HUES6 (cell line): Measurements from ENCODE around the gene DHX9.

Experiments used
- H3K27ac ChIP-seq: 2 replicates; pipeline ENCODE4 v1.7.0; 2013; ENCODE audit warnings: low read depth, mild to moderate bottlenecking, low read length, inconsistent platforms
- H3K27me3 ChIP-seq: 2 replicates; pipeline ENCODE4 v1.6.1; 2013; ENCODE audit warnings: low read length; ENCODE audit not compliant: control insufficient read depth, insufficient read depth
- H3K36me3 ChIP-seq: 2 replicates; pipeline ENCODE4 v1.6.1; 2013; ENCODE audit warnings: low read length; ENCODE audit not compliant: control insufficient read depth, insufficient read depth
- H3K4me1 ChIP-seq: 2 replicates; pipeline ENCODE4 v1.6.1; 2013; ENCODE audit warnings: low read length; ENCODE audit not compliant: control insufficient read depth, insufficient read depth
- H3K4me3 ChIP-seq: 2 replicates; pipeline ENCODE4 v1.5.1; 2013; ENCODE audit warnings: low read depth, low read length
- H3K9ac ChIP-seq: one replicate; pipeline ENCODE4 v1.6.1; 2013; ENCODE audit warnings: mild to moderate bottlenecking, low read length
- H3K9me3 ChIP-seq: 2 replicates; pipeline ENCODE4 v1.6.1; 2013; ENCODE audit warnings: low read depth, low read length; ENCODE audit not compliant: control insufficient read depth, insufficient read depth

The DHX9 gene

GRCh38 chr1:182842265-182842664 is 3.1 kb downstream of the DHX9 start:
- no peaks in the 10 kb centered on the region for H3K9me3 ChIP-seq
- H3K36me3 ChIP-seq: peaks cover 63% of the 10 kb centered on the region
- H3K27ac ChIP-seq: no peak overlapping the region
- H3K9ac ChIP-seq: no peak overlapping the region
- no peaks in the 10 kb centered on the region for H3K27me3 ChIP-seq
- H3K4me1 ChIP-seq: peaks cover 2% of the 10 kb centered on the region; the same call in 1 of the 2 replicates
- peak overlapping the region; percentile 90; the same call in 1 of the 2 replicates for H3K4me3 ChIP-seq

DNA sequence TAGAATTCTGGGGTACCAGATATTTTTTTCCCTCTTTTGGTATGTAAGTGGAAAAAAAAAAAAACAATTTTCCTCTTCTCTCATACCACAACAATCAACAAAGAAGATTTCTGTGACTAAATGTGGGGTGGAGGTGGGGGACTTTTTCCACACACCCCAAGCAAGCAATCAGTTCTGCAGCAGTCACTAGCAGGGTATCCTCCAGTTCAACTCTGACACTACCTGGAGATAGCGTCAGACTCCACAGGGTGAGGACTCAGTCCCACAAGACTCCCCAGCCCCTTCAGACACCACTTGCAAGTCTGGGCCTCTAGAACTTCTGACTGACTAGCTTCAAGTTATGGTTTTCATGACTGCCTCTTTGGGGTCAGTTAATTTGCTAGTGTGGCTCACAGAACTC is 6.2 kb downstream of the DHX9 start:
- H3K36me3 ChIP-seq: peaks cover 94% of the 10 kb centered on the region

DNA sequence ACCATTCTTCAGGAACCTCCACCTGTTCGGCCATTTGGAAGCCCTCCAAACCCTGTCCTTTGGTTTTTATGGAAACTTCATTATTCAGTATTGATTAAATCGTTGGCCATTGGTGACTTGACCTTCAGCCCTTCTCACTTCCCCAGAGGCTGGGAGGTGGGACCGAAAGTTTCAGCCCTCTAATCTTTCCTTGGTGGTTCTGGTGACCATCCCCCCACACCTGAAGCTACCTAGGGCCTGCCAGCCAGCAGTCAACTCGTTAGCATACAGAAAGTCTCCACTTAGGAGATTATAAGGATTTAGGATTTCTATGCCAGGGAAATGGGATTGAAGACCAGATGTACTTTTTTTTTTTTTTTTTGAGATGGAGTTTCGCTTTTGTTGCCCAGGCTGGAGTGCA is 6.7 kb downstream of the DHX9 start:
- Histone ChIP-seq H3K27ac (no peak overlapping the region), H3K4me3 (no peak overlapping the region), H3K4me1 (peaks cover 2% of the 10 kb centered on the region; the same call in 1 of the 2 replicates), H3K36me3 (peaks cover 95% of the 10 kb centered on the region), H3K9ac (no peak overlapping the region), H3K27me3 (no peaks in the 10 kb centered on the region), H3K9me3 (no peaks in the 10 kb centered on the region)

More for the DNA sequence above, 6.2 kb downstream of the DHX9 start:
- H3K27ac ChIP-seq: no peak overlapping the region
- no peaks in the 10 kb centered on the region for H3K27me3 ChIP-seq
- no peak overlapping the region for H3K4me3 ChIP-seq
- no peaks in the 10 kb centered on the region for H3K9me3 ChIP-seq
- no peak overlapping the region for H3K9ac ChIP-seq
- peaks cover 2% of the 10 kb centered on the region; the same call in 1 of the 2 replicates for H3K4me1 ChIP-seq

DNA sequence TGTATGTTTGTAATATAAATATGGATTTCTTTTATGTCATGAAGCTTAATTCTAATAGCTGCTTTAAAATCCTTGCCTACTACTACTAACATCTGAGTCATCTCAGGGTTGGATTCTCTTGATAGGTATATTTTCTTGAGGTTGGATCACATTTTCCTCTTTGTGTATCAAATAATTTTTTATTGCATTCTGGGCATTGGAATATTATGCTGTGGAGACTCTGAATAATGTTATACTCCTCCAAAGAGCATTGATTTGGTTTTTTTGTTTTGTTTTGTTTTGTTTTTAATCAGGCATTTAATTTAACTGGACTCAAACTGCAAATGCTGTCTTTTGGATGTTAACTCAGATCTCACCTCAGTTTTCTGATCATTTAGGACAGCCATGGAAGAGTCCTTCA is 8.0 kb downstream of the DHX9 start:
- no peak overlapping the region for H3K4me3 ChIP-seq
- peaks cover 100% of the 10 kb centered on the region for H3K36me3 ChIP-seq
- no peaks in the 10 kb centered on the region for H3K9me3 ChIP-seq
- H3K27ac ChIP-seq: no peak overlapping the region
- no peak overlapping the region for H3K9ac ChIP-seq
- H3K27me3 ChIP-seq: no peaks in the 10 kb centered on the region
- peaks cover 2% of the 10 kb centered on the region; the same call in 1 of the 2 replicates for H3K4me1 ChIP-seq

DNA sequence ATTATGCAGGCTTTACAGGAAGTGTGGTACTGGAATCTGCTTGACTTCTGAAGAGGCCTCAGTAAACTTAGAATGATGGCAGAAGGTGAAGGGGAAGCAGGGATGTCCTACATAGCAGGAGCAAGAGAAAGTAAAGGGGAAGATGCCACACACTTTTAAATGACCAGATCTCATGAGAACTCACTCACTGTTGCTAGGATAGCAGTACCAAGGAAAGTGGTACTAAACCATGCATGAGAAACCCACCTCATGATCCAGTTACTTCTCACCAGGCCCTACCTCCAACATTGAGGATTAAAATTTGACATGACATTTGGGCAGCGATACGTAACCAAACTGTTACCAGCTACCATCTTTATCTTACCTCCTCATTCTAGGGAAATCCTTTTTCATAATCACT is 9.6 kb downstream of the DHX9 start:
- no peak overlapping the region for H3K9ac ChIP-seq
- no peaks in the 10 kb centered on the region for H3K27me3 ChIP-seq
- no peaks in the 10 kb centered on the region for H3K9me3 ChIP-seq
- H3K4me1 ChIP-seq: peaks cover 2% of the 10 kb centered on the region; the same call in 1 of the 2 replicates
- no peak overlapping the region for H3K4me3 ChIP-seq
- peaks cover 100% of the 10 kb centered on the region for H3K36me3 ChIP-seq
- no peak overlapping the region for H3K27ac ChIP-seq

DNA sequence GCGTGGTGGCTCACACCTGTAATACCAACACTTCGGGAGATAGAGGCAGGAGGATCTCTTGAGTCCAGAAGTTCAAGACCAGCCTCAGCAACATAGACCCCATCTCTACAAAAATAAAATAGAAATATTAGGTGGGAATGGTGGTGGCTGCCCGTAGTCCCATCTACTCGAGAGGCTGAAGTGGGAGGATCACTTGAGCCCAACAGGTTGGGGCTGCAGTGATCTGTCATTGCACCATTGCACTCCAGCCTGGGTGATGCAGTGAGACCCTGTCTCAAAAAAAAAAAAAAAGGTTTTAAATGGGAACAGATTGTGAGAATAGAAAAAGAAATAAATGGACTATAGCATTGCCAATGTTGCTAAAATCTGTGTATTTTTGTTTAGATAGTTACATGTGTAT is 11.2 kb downstream of the DHX9 start:
- peaks cover 100% of the 10 kb centered on the region for H3K36me3 ChIP-seq

GRCh38 chr1:182851825-182852224 is 12.7 kb downstream of the DHX9 start:
- Histone ChIP-seq H3K27ac (no peak overlapping the region), H3K36me3 (peaks cover 100% of the 10 kb centered on the region), H3K27me3 (no peaks in the 10 kb centered on the region), H3K9ac (no peak overlapping the region), H3K4me1 (no peaks in the 10 kb centered on the region), H3K9me3 (no peaks in the 10 kb centered on the region), H3K4me3 (no peak overlapping the region)

More for the DNA sequence above, 11.2 kb downstream of the DHX9 start:
- Histone ChIP-seq H3K27ac (no peak overlapping the region), H3K4me1 (peaks cover 2% of the 10 kb centered on the region; the same call in 1 of the 2 replicates), H3K27me3 (no peaks in the 10 kb centered on the region), H3K9ac (no peak overlapping the region), H3K9me3 (no peaks in the 10 kb centered on the region), H3K4me3 (no peak overlapping the region)

- H3K27ac ChIP-seq: no peak overlapping the region
These were observed 16.8 kb downstream of the DHX9 start for GRCh38 chr1:182855911-182856310.

DNA sequence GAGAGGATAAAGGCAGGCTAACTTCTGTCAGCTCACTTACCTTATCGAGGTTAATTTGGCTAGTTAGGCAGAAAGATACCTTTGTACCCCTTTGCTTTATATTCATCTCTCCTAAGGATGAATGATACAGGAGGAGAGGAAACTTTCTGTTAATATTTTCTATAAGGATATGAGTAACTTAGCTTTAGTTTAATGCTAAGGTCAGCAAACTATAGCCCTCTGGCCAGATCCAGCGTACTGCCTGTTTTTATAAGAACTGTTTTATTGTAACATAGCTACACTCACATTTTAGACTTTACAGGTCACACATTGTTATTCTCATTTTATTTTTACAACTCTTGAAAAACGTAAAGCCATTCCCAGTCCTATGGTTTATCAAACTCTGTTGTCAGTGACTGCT is 18.1 kb downstream of the DHX9 start:
- H3K9ac ChIP-seq: no peak overlapping the region
- no peaks in the 10 kb centered on the region for H3K9me3 ChIP-seq

More at GRCh38 chr1:182855911-182856310, 16.8 kb downstream of the DHX9 start:
- Histone ChIP-seq H3K9me3 (no peaks in the 10 kb centered on the region), H3K4me1 (no peaks in the 10 kb centered on the region), H3K36me3 (peaks cover 100% of the 10 kb centered on the region), H3K27me3 (no peaks in the 10 kb centered on the region), H3K4me3 (no peak overlapping the region), H3K9ac (no peak overlapping the region)

GRCh38 chr1:182860658-182861057 is 21.5 kb downstream of the DHX9 start:
- no peaks in the 10 kb centered on the region for H3K27me3 ChIP-seq
- H3K36me3 ChIP-seq: peaks cover 100% of the 10 kb centered on the region
- H3K4me1 ChIP-seq: no peaks in the 10 kb centered on the region
- H3K9me3 ChIP-seq: no peaks in the 10 kb centered on the region
- no peak overlapping the region for H3K27ac ChIP-seq
- no peak overlapping the region for H3K4me3 ChIP-seq
- H3K9ac ChIP-seq: no peak overlapping the region

More for the DNA sequence above, 18.1 kb downstream of the DHX9 start:
- Histone ChIP-seq H3K4me1 (no peaks in the 10 kb centered on the region), H3K27ac (no peak overlapping the region), H3K4me3 (no peak overlapping the region), H3K36me3 (peaks cover 100% of the 10 kb centered on the region), H3K27me3 (no peaks in the 10 kb centered on the region)

DNA sequence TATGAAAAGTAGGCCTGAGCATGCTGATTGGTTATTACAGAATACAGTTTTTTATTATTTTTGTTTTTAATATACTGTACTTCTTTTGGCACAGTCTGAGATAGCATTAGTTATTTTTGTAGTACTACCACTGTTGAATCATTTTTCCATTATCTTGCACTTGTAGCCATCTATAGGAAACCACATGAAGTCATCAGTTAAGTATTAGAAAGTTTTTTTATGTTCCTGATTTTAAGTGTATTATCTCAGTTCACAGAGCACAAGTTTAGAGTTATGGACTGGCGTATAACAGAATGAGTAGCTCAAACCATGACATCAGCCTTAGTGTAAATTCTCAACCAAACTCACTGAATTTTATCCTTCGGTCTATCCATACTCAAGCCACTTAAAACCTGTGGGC is 22.8 kb downstream of the DHX9 start:
- H3K27ac ChIP-seq: no peak overlapping the region
- H3K27me3 ChIP-seq: no peaks in the 10 kb centered on the region
- no peaks in the 10 kb centered on the region for H3K4me1 ChIP-seq

DNA sequence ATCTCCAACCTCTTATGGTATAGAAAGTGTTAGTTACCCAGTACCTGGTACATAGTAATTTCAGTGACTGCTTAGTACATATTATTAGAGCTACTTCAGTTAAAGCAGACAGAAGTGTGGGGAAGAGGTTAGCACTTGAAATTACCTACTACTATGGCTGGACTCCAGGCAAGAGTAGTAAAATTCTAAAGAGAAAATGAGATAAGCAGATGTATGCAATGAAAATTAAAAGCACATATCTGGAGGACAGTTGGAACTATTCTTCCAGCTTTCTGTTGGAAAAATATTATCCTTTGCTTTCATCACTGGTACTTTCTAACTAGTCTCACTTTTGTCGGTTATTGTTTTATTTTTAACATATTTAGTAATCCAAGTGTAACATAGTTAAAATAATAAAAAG is 23.7 kb downstream of the DHX9 start:
- no peaks in the 10 kb centered on the region for H3K4me1 ChIP-seq
- H3K9ac ChIP-seq: no peak overlapping the region
- H3K27me3 ChIP-seq: no peaks in the 10 kb centered on the region

More for the DNA sequence above, 22.8 kb downstream of the DHX9 start:
- peaks cover 100% of the 10 kb centered on the region for H3K36me3 ChIP-seq
- no peaks in the 10 kb centered on the region for H3K9me3 ChIP-seq
- H3K4me3 ChIP-seq: no peak overlapping the region
- H3K9ac ChIP-seq: no peak overlapping the region

More for the DNA sequence above, 23.7 kb downstream of the DHX9 start:
- H3K9me3 ChIP-seq: no peaks in the 10 kb centered on the region
- no peak overlapping the region for H3K4me3 ChIP-seq
- peaks cover 100% of the 10 kb centered on the region for H3K36me3 ChIP-seq
- no peak overlapping the region for H3K27ac ChIP-seq
